ENCODE results near the gene CAPZA1.

- TF ChIP-seq CTCF (conservative IDR thresholded peaks at IDR 0.05 in 1 of 2, IDR thresholded peaks at IDR 0.05 in 1 of 2; ENCODE audit: extremely low read depth in 1 of 2, insufficient read depth in 1 of 2, low read depth in 1 of 2, low read length in 2 of 2) (no peak), EZH2 (IDR thresholded peaks at IDR 0.05; ENCODE audit: borderline replicate concordance, low read length) (no peak)
Observed at GRCh38 chr1:112720800-112721199, 101.2 kb downstream of the CAPZA1 start.

Data from mammary epithelial cell (primary cell).